HepG2 (cell line): ENCODE results near the gene OGFOD3. TPM values are rescaled to one million over a fixed set of nuclear protein-coding genes. Genes with fewer than 3 reads are reported as not detected.

ENCODE experiments used
- CENPT ChIP-seq: sonication (generic); formaldehyde crosslinking; IDR thresholded peaks from 2 replicates; pipeline ENCODE4 v1.8.0; 2022; ENCODE audit warnings: low read depth, mild to moderate bottlenecking, moderate library complexity, missing genetic modification reagents
- EEA1 ChIP-seq: sonication (generic); formaldehyde crosslinking; IDR thresholded peaks from 2 replicates; pipeline ENCODE4 v1.5.1; 2020; ENCODE audit warnings: mild to moderate bottlenecking, missing genetic modification reagents, borderline replicate concordance
- ELF1 ChIP-seq: sonication (generic); formaldehyde crosslinking; IDR thresholded peaks from 2 replicates; pipeline ENCODE4 v1.4.0; 2020; ENCODE audit warnings: missing genetic modification reagents
- HDAC2 ChIP-seq: sonication (generic); formaldehyde crosslinking; IDR thresholded peaks from 2 replicates; pipeline ENCODE4 v1.4.0; 2020; ENCODE audit warnings: missing genetic modification reagents
- KMT2A ChIP-seq: sonication (generic); formaldehyde crosslinking; IDR thresholded peaks from 2 replicates; pipeline ENCODE4 v1.4.0; 2020; ENCODE audit warnings: missing genetic modification reagents
- MIER2 ChIP-seq: IDR thresholded peaks from 2 replicates; pipeline ENCODE4 v1.6.1; 2016; ENCODE audit warnings: missing biosample characterization, missing genetic modification reagents
- NR2F2 ChIP-seq: IDR thresholded peaks from 2 replicates; pipeline ENCODE4 v1.6.1; 2012; ENCODE audit warnings: low read depth, inconsistent platforms, borderline replicate concordance
- RAD21 ChIP-seq: fragments of 450-650 bp; formaldehyde crosslinking; IDR thresholded peaks from 2 replicates; pipeline ENCODE4 v1.5.0; 2020; ENCODE audit warnings: mild to moderate bottlenecking
- SAP130 ChIP-seq: IDR thresholded peaks from 2 replicates; pipeline ENCODE4 v1.6.1; 2016; ENCODE audit warnings: low read depth
- SRY ChIP-seq: sonication (generic); formaldehyde crosslinking; IDR thresholded peaks from 2 replicates; pipeline ENCODE4 v1.8.0; 2022; ENCODE audit warnings: mild to moderate bottlenecking, missing genetic modification reagents
- ZNF180 ChIP-seq: sonication (generic); formaldehyde crosslinking; IDR thresholded peaks from 2 replicates; pipeline ENCODE4 v1.4.0; 2020; ENCODE audit warnings: low read depth, missing genetic modification reagents, borderline replicate concordance
- ZNF552 ChIP-seq: sonication (generic); formaldehyde crosslinking; IDR thresholded peaks from 2 replicates; pipeline ENCODE4 v1.9.0; 2022; ENCODE audit warnings: missing genetic modification reagents, mild to moderate bottlenecking, borderline replicate concordance
- ZNF703 ChIP-seq: sonication (generic); formaldehyde crosslinking; IDR thresholded peaks from 2 replicates; pipeline ENCODE4 v1.5.1; 2020; ENCODE audit warnings: missing genetic modification reagents, mild to moderate bottlenecking, moderate library complexity, borderline replicate concordance
- ZNF768 ChIP-seq: sonication (generic); formaldehyde crosslinking; IDR thresholded peaks from 2 replicates; pipeline ENCODE4 v1.4.0; 2020; ENCODE audit warnings: missing genetic modification reagents
- polyA plus RNA-seq, 8 experiments: library from polyadenylated mRNA; depleted of rRNA in 3 of 8; stranded (reverse) in 7 of 8; unstranded in 1 of 8; fragments of >200 nt; fragmentation: Illumina TruSeq in 4 of 8; extraction: Trizol in 4 of 8; gene quantifications; 2 replicates each; pipeline versions ENCODE4 v1.2.1 to v1.2.3, GENCODE V29; 2011 to 2016; ENCODE audit warnings: low read depth in 4 of 8, missing spikeins in 1 of 8, mixed read lengths in 1 of 8; ENCODE audit not compliant: insufficient read depth in 1 of 8
- total RNA-seq, 5 experiments: library from RNA; depleted of rRNA; stranded (reverse); fragments of >200 nt; fragmentation: Illumina TruSeq; extraction: Trizol; gene quantifications; 2 replicates each; pipeline ENCODE4 v1.2.3, GENCODE V29; 2016; ENCODE audit warnings: low read depth in 1 of 5
- TF ChIP-seq, protein P1 (sequence below): sonication (generic); formaldehyde crosslinking; IDR thresholded peaks from 2 replicates; pipeline ENCODE4 v1.5.1; 2020; ENCODE audit warnings: missing genetic modification reagents, mild to moderate bottlenecking, borderline replicate concordance
- TF ChIP-seq, protein P2 (sequence below): sonication (generic); formaldehyde crosslinking; IDR thresholded peaks from 2 replicates; pipeline ENCODE4 v1.5.0; 2020; ENCODE audit warnings: mild to moderate bottlenecking, missing genetic modification reagents
- TF ChIP-seq, protein P3 (sequence below): sonication (generic); formaldehyde crosslinking; IDR thresholded peaks from 2 replicates; pipeline ENCODE4 v1.8.0; 2022; ENCODE audit warnings: mild to moderate bottlenecking, missing genetic modification reagents; ENCODE audit not compliant: insufficient replicate concordance
- TF ChIP-seq, protein P4 (sequence below): IDR thresholded peaks from 2 replicates; pipeline ENCODE4 v1.6.1; 2016

Gene OGFOD3
- total and polyA plus RNA-seq, 2 of the 13 experiments (the other 11 are each of a cell fraction or from before 2014, with no cell fraction given) = 40.0 to 42.1 TPM

DNA sequence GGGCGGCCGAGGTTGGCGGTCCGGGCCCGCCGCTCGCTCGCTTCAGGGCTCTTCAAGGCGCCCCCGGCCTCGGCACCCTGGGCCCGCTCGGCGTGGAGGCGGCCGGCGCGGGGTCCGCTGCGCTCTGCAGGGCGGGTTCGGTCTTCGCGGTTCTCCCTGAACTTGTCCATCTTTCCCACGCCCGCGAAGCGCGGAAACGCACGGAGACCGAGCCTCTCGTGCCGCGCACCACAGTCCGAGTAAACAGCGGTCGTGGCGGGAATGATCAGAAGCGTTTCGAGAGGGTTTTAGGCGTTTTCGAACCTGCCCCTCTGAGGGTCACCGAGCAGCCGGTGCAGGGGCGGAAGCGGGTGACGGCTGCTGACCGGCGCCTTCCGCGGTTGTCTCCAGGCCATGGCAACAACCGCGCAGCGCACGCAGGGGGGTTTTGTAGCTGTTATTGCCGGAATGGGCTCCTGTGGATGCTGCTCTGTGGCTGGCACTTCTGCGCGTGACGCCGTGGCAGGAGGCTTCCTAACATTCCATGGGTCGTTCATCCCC, 40.6 kb upstream of the OGFOD3 start (continued):
- TF ChIP-seq, protein P1, sequence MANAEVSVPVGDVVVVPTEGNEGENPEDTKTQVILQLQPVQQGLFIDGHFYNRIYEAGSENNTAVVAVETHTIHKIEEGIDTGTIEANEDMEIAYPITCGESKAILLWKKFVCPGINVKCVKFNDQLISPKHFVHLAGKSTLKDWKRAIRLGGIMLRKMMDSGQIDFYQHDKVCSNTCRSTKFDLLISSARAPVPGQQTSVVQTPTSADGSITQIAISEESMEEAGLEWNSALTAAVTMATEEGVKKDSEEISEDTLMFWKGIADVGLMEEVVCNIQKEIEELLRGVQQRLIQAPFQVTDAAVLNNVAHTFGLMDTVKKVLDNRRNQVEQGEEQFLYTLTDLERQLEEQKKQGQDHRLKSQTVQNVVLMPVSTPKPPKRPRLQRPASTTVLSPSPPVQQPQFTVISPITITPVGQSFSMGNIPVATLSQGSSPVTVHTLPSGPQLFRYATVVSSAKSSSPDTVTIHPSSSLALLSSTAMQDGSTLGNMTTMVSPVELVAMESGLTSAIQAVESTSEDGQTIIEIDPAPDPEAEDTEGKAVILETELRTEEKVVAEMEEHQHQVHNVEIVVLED (CRISPR knock-in tag) = no peak
- TF ChIP-seq ELF1 (CRISPR knock-in tag) (peak; percentile 59; the same call in 1 of the 2 replicates), ZNF768 (CRISPR knock-in tag) (peak; percentile 54; the same call in 1 of the 2 replicates), ZNF180 (peak; percentile 18; the same call in 1 of the 2 replicates), RAD21 (CRISPR knock-in tag) (peak; percentile 62; the same call in 1 of the 2 replicates), MIER2 (CRISPR knock-in tag) (no peak), ZNF552 (CRISPR knock-in tag) (peak; percentile 12; the same call in 1 of the 2 replicates), SAP130 (peak; percentile 22; the same call in 1 of the 2 replicates), KMT2A (CRISPR knock-in tag) (peak; percentile 19), ZNF703 (0 out of 2 replicates have a peak, but pooled peaks have one; percentile 16), SRY (0 out of 2 replicates have a peak, but pooled peaks have one; percentile 27), CENPT (CRISPR knock-in tag) (peak; percentile 74; the same call in 1 of the 2 replicates), HDAC2 (CRISPR knock-in tag) (no peak; the same call in 1 of the 2 replicates), EEA1 (peak; percentile 89), NR2F2 (no peak)
- TF ChIP-seq, protein P2, sequence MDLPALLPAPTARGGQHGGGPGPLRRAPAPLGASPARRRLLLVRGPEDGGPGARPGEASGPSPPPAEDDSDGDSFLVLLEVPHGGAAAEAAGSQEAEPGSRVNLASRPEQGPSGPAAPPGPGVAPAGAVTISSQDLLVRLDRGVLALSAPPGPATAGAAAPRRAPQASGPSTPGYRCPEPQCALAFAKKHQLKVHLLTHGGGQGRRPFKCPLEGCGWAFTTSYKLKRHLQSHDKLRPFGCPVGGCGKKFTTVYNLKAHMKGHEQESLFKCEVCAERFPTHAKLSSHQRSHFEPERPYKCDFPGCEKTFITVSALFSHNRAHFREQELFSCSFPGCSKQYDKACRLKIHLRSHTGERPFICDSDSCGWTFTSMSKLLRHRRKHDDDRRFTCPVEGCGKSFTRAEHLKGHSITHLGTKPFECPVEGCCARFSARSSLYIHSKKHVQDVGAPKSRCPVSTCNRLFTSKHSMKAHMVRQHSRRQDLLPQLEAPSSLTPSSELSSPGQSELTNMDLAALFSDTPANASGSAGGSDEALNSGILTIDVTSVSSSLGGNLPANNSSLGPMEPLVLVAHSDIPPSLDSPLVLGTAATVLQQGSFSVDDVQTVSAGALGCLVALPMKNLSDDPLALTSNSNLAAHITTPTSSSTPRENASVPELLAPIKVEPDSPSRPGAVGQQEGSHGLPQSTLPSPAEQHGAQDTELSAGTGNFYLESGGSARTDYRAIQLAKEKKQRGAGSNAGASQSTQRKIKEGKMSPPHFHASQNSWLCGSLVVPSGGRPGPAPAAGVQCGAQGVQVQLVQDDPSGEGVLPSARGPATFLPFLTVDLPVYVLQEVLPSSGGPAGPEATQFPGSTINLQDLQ (CRISPR knock-in tag) = peak; percentile 59; the same call in 1 of the 2 replicates
- TF ChIP-seq, protein P3, sequence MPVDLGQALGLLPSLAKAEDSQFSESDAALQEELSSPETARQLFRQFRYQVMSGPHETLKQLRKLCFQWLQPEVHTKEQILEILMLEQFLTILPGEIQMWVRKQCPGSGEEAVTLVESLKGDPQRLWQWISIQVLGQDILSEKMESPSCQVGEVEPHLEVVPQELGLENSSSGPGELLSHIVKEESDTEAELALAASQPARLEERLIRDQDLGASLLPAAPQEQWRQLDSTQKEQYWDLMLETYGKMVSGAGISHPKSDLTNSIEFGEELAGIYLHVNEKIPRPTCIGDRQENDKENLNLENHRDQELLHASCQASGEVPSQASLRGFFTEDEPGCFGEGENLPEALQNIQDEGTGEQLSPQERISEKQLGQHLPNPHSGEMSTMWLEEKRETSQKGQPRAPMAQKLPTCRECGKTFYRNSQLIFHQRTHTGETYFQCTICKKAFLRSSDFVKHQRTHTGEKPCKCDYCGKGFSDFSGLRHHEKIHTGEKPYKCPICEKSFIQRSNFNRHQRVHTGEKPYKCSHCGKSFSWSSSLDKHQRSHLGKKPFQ (CRISPR knock-in tag) = no peak
- TF ChIP-seq, protein P4, sequence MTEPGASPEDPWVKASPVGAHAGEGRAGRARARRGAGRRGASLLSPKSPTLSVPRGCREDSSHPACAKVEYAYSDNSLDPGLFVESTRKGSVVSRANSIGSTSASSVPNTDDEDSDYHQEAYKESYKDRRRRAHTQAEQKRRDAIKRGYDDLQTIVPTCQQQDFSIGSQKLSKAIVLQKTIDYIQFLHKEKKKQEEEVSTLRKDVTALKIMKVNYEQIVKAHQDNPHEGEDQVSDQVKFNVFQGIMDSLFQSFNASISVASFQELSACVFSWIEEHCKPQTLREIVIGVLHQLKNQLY (CRISPR knock-in tag) = no peak
